DND-41 (cell line): ENCODE results near the gene MARS1.

Experiments used
- ATAC-seq: fragments of 200-7000 bp; cut with Tn5 transposase; 3 replicates; pipeline ENCODE4 v1.9.1; 2021; ENCODE audit warnings: low read depth; ENCODE audit not compliant: insufficient read depth
- DNase-seq: peaks from one replicate; pipeline ENCODE4 v3.0.0-alpha.2; 2020
- H2AFZ ChIP-seq: 2 replicates; pipeline ENCODE4 v1.6.0; 2012; ENCODE audit warnings: low read depth, low read length
- H3K27ac ChIP-seq: 2 replicates; pipeline ENCODE4 v1.5.1; 2012; ENCODE audit warnings: low read length, inconsistent platforms
- H3K27me3 ChIP-seq: fragments of 200-600 bp; sonication (generic); 2 replicates; pipeline ENCODE4 v1.6.0; 2012; ENCODE audit warnings: low read length, mild to moderate bottlenecking, inconsistent platforms; ENCODE audit not compliant: insufficient read depth, poor library complexity
- H3K36me3 ChIP-seq: 2 replicates; pipeline ENCODE4 v1.5.1; 2012; ENCODE audit warnings: low read length, inconsistent platforms; ENCODE audit not compliant: insufficient read depth
- H3K4me1 ChIP-seq: 2 replicates; pipeline ENCODE4 v1.5.1; 2012; ENCODE audit warnings: mild to moderate bottlenecking, low read length; ENCODE audit not compliant: insufficient read depth
- H3K4me2 ChIP-seq: 2 replicates; pipeline ENCODE4 v1.6.0; 2012; ENCODE audit warnings: mild to moderate bottlenecking, moderate library complexity, low read length, inconsistent platforms; ENCODE audit not compliant: insufficient read depth
- H3K4me3 ChIP-seq, 2 experiments: fragments of 200-600 bp in 1 of 2; shearing (Covaris generic) in 1 of 2; 2 replicates each; pipeline ENCODE4 v1.5.1; 2012 to 2016; ENCODE audit warnings: inconsistent platforms in 2 of 2, low read length in 2 of 2, mild to moderate bottlenecking in 2 of 2, low read depth in 1 of 2, moderate library complexity in 1 of 2
- H3K79me2 ChIP-seq: 2 replicates; pipeline ENCODE4 v1.6.0; 2012; ENCODE audit warnings: low read length, inconsistent platforms; ENCODE audit not compliant: insufficient read depth
- H3K9ac ChIP-seq: 2 replicates; pipeline ENCODE4 v1.6.0; 2012; ENCODE audit warnings: low read depth, mild to moderate bottlenecking, inconsistent platforms, low read length, moderate library complexity
- H3K9me3 ChIP-seq: 2 replicates; pipeline ENCODE4 v1.5.1; 2012; ENCODE audit warnings: low read length, moderate library complexity, mild to moderate bottlenecking, inconsistent platforms; ENCODE audit not compliant: insufficient read depth, severe bottlenecking
- H4K20me1 ChIP-seq: 2 replicates; pipeline ENCODE4 v1.6.0; 2012; ENCODE audit warnings: low read length; ENCODE audit not compliant: insufficient read depth
- CTCF ChIP-seq: IDR thresholded peaks from 2 replicates; pipeline ENCODE4 v1.5.1; 2012; ENCODE audit warnings: borderline replicate concordance, low read length, moderate library complexity, mild to moderate bottlenecking; ENCODE audit not compliant: poor library complexity, severe bottlenecking; ENCODE audit errors: extremely low read depth
- EZH2 ChIP-seq: IDR thresholded peaks from 3 replicates; pipeline ENCODE4 v1.6.1; 2012; ENCODE audit warnings: borderline replicate concordance, low read depth, mild to moderate bottlenecking, moderate library complexity, low read length, inconsistent platforms; ENCODE audit not compliant: severe bottlenecking

MARS1 gene

GRCh38 chr12:57514720-57515407 is 27.0 kb downstream of the MARS1 start:
- ATAC-seq: no peak
- no peaks in the 10 kb centered on the region for H3K9me3 ChIP-seq
- H3K27ac ChIP-seq: no peak overlapping the region; the same call in 1 of the 2 replicates
- H4K20me1 ChIP-seq: peaks cover 60% of the 10 kb centered on the region
- H3K9ac ChIP-seq: no peak overlapping the region
- no peak overlapping the region for H2AFZ ChIP-seq
- H3K79me2 ChIP-seq: peaks cover 52% of the 10 kb centered on the region
- no peaks in the 10 kb centered on the region for H3K27me3 ChIP-seq
- no peak for DNase-seq
- H3K36me3 ChIP-seq: peaks cover 96% of the 10 kb centered on the region
- H3K4me3 ChIP-seq: no peak overlapping the region
- H3K4me1 ChIP-seq: peaks cover 27% of the 10 kb centered on the region
- H3K4me2 ChIP-seq: no peak overlapping the region
- TF ChIP-seq CTCF: no peak
- no peak for TF ChIP-seq EZH2

- H3K27me3 ChIP-seq: no peaks in the 10 kb centered on the region
- no peak for TF ChIP-seq CTCF
- TF ChIP-seq EZH2: no peak
- no peak overlapping the region for H2AFZ ChIP-seq
- no peak overlapping the region; the same call in 1 of the 2 replicates for H3K27ac ChIP-seq
- H3K9me3 ChIP-seq: no peaks in the 10 kb centered on the region
- DNase-seq: no peak
- H4K20me1 ChIP-seq: peaks cover 59% of the 10 kb centered on the region
- H3K9ac ChIP-seq: no peak overlapping the region
- peaks cover 95% of the 10 kb centered on the region for H3K36me3 ChIP-seq
- H3K79me2 ChIP-seq: peaks cover 54% of the 10 kb centered on the region
- no peak for ATAC-seq
- H3K4me1 ChIP-seq: peaks cover 27% of the 10 kb centered on the region
- no peak overlapping the region for H3K4me2 ChIP-seq
- no peak overlapping the region for H3K4me3 ChIP-seq
Measured at GRCh38 chr12:57515408-57515933, 27.6 kb downstream of the MARS1 start.

GRCh38 chr12:57515934-57516541 is 28.2 kb downstream of the MARS1 start:
- TF ChIP-seq CTCF: no peak
- TF ChIP-seq EZH2: no peak
- DNase-seq (no peak), ATAC-seq (no peak)
- H4K20me1 ChIP-seq: peaks cover 59% of the 10 kb centered on the region
- peaks cover 52% of the 10 kb centered on the region for H3K79me2 ChIP-seq
- H3K4me2 ChIP-seq: no peak overlapping the region
- peaks cover 89% of the 10 kb centered on the region for H3K36me3 ChIP-seq
- H3K4me3 ChIP-seq: no peak overlapping the region
- H2AFZ ChIP-seq: no peak overlapping the region
- H3K9me3 ChIP-seq: no peaks in the 10 kb centered on the region
- no peak overlapping the region for H3K9ac ChIP-seq
- peaks cover 30% of the 10 kb centered on the region for H3K4me1 ChIP-seq
- H3K27me3 ChIP-seq: no peaks in the 10 kb centered on the region
- H3K27ac ChIP-seq: 0 out of 2 replicates have a peak overlapping the region, but pooled peaks have one; percentile 16
